WTC11 (cell line): ENCODE measurements around the gene PLA2G2E.

Source experiments
- NR3C1 ChIP-seq: sonication (generic); formaldehyde crosslinking; conservative IDR thresholded peaks from 2 replicates; pipeline ENCODE4 v1.8.1; 2023; ENCODE audit warnings: low read depth, mild to moderate bottlenecking, missing genetic modification reagents
- PREB ChIP-seq: sonication (generic); formaldehyde crosslinking; IDR thresholded peaks from 2 replicates; pipeline ENCODE4 v1.8.1; 2022; ENCODE audit warnings: mild to moderate bottlenecking, missing genetic modification reagents, moderate library complexity, borderline replicate concordance
- SMAD3 ChIP-seq: sonication (generic); formaldehyde crosslinking; IDR thresholded peaks from 2 replicates; pipeline ENCODE4 v1.8.0; 2022; ENCODE audit warnings: missing genetic modification reagents, mild to moderate bottlenecking, borderline replicate concordance
- TEAD1 ChIP-seq: sonication (generic); formaldehyde crosslinking; IDR thresholded peaks from 2 replicates; pipeline ENCODE4 v1.8.0; 2022; ENCODE audit warnings: mild to moderate bottlenecking, missing genetic modification reagents
- ZNF396 ChIP-seq: fragments of 250-450 bp; sonication (Bioruptor Pico); IDR thresholded peaks from 2 replicates; pipeline ENCODE4 v1.8.0; 2021; ENCODE audit warnings: mild to moderate bottlenecking, moderate library complexity, borderline replicate concordance
- TF ChIP-seq, protein P1 (sequence below): fragments of 200-600 bp; IDR thresholded peaks from 2 replicates; pipeline ENCODE4 v1.8.0; 2022; ENCODE audit warnings: antibody characterized with exemption
- TF ChIP-seq, protein P2 (sequence below): sonication (generic); formaldehyde crosslinking; IDR thresholded peaks from 2 replicates; pipeline ENCODE4 v1.8.0; 2023; ENCODE audit warnings: missing genetic modification reagents, mild to moderate bottlenecking, borderline replicate concordance

DNA sequence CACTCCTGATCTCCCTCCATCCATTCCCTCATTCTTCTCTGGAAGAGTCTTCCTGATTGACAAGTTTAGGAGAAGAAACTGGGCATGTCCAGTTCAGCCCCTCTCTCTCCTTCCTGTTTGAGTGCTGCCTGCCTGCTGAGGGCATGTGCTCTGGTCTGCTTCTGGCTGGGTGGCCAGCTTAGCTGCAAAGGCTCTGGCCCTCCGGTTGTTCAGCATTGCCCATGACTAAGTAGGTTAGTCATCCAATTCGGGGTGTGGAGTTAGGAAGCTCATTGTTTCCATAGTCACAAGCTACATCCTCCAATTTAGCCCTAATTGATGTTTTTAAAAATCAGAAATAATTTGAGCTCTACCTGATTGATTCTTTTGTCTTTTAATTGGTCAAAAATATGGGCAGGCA is 25.6 kb upstream of the PLA2G2E start:
- TF ChIP-seq, protein P1, sequence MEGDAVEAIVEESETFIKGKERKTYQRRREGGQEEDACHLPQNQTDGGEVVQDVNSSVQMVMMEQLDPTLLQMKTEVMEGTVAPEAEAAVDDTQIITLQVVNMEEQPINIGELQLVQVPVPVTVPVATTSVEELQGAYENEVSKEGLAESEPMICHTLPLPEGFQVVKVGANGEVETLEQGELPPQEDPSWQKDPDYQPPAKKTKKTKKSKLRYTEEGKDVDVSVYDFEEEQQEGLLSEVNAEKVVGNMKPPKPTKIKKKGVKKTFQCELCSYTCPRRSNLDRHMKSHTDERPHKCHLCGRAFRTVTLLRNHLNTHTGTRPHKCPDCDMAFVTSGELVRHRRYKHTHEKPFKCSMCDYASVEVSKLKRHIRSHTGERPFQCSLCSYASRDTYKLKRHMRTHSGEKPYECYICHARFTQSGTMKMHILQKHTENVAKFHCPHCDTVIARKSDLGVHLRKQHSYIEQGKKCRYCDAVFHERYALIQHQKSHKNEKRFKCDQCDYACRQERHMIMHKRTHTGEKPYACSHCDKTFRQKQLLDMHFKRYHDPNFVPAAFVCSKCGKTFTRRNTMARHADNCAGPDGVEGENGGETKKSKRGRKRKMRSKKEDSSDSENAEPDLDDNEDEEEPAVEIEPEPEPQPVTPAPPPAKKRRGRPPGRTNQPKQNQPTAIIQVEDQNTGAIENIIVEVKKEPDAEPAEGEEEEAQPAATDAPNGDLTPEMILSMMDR, result no peak
- TF ChIP-seq PREB, result no peak
- no peak for TF ChIP-seq ZNF396 (CRISPR knock-in tag)
- TF ChIP-seq NR3C1, result no peak
- TF ChIP-seq, protein P2, sequence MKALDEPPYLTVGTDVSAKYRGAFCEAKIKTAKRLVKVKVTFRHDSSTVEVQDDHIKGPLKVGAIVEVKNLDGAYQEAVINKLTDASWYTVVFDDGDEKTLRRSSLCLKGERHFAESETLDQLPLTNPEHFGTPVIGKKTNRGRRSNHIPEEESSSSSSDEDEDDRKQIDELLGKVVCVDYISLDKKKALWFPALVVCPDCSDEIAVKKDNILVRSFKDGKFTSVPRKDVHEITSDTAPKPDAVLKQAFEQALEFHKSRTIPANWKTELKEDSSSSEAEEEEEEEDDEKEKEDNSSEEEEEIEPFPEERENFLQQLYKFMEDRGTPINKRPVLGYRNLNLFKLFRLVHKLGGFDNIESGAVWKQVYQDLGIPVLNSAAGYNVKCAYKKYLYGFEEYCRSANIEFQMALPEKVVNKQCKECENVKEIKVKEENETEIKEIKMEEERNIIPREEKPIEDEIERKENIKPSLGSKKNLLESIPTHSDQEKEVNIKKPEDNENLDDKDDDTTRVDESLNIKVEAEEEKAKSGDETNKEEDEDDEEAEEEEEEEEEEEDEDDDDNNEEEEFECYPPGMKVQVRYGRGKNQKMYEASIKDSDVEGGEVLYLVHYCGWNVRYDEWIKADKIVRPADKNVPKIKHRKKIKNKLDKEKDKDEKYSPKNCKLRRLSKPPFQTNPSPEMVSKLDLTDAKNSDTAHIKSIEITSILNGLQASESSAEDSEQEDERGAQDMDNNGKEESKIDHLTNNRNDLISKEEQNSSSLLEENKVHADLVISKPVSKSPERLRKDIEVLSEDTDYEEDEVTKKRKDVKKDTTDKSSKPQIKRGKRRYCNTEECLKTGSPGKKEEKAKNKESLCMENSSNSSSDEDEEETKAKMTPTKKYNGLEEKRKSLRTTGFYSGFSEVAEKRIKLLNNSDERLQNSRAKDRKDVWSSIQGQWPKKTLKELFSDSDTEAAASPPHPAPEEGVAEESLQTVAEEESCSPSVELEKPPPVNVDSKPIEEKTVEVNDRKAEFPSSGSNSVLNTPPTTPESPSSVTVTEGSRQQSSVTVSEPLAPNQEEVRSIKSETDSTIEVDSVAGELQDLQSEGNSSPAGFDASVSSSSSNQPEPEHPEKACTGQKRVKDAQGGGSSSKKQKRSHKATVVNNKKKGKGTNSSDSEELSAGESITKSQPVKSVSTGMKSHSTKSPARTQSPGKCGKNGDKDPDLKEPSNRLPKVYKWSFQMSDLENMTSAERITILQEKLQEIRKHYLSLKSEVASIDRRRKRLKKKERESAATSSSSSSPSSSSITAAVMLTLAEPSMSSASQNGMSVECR (CRISPR knock-in tag), result no peak
- TF ChIP-seq SMAD3, result no peak
- TF ChIP-seq TEAD1 (CRISPR knock-in tag), result no peak
